ENCODE results near the gene CYTH3. TPM values are rescaled to one million over a fixed set of nuclear protein-coding genes. Genes with fewer than 3 reads are reported as not detected.
"Not testable (repeated sequence)": the region's sequence is repeated elsewhere in the genome, so short reads cannot be mapped to it uniquely, and the experiment has no call there.

CYTH3 gene
- total RNA-seq, 1 donor from 2014 or later, result 20.1 TPM

DNA sequence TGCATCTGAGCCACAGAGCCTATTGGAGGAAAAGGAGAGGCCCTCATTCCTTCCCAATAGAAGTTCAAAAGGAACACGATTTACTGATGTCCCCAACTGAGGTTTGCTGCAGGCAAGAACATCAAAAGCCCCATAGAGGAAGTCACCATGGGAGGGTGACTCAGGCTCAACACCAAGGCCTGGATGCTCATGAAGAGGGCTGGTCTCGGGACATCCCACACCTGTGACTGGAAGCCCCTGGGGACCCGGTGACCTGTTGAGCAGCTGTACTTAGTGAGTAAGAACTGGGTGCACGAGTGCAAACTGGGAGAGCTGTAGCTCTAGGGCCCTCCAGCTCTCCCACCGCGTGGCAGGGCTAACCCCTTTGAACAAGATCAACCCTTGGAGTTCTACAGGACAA is 38.0 kb downstream of the CYTH3 start:
- peaks cover 1% of the 10 kb centered on the region for H3K9me3 Mint-ChIP-seq (ENCODE audit: unreplicated experiment)
- no peak overlapping the region for H3K27ac Mint-ChIP-seq (ENCODE audit: unreplicated experiment)
- peaks cover 10% of the 10 kb centered on the region for H3K4me1 Mint-ChIP-seq (ENCODE audit: low read depth, unreplicated experiment)
- DNase-seq, result no peak
- peaks cover 2% of the 10 kb centered on the region for H3K27me3 Mint-ChIP-seq (ENCODE audit: unreplicated experiment)
- peaks cover 6% of the 10 kb centered on the region for H3K36me3 Mint-ChIP-seq (ENCODE audit: unreplicated experiment)
- no peak overlapping the region for H3K4me3 Mint-ChIP-seq (ENCODE audit: unreplicated experiment)
- TF ChIP-seq CTCF (IDR thresholded peaks at IDR 0.05; ENCODE audit: partially characterized antibody, unreplicated experiment), result no peak

DNA sequence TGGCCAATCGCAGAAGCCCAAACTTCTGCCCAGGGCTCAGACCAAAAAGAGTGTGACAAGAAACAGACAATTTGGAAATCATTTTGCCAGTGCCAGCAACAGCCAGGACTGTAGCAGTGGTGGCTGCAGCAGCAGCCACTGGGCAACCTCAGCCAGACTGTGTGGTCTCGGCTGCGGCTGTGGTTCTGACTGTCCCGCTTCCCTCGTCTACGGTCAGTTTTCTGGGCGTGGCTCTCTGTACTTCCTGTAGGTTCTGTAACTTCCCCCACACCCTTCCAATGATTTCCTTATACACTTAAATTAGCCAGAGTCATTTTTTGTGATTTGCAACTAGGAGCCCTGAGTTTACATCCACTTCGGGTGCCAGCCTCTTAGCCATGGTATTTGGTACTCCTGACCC is 39.9 kb downstream of the CYTH3 start:
- Mint-ChIP-seq H3K27me3 (ENCODE audit: unreplicated experiment) (peaks cover 2% of the 10 kb centered on the region), H3K36me3 (ENCODE audit: unreplicated experiment) (peaks cover 6% of the 10 kb centered on the region), H3K27ac (ENCODE audit: unreplicated experiment) (no peak overlapping the region), H3K9me3 (ENCODE audit: unreplicated experiment) (peaks cover 1% of the 10 kb centered on the region), H3K4me1 (ENCODE audit: low read depth, unreplicated experiment) (peaks cover 26% of the 10 kb centered on the region), H3K4me3 (ENCODE audit: unreplicated experiment) (no peak overlapping the region)
- no peak for DNase-seq
- TF ChIP-seq CTCF (IDR thresholded peaks at IDR 0.05; ENCODE audit: partially characterized antibody, unreplicated experiment), result no peak

- Mint-ChIP-seq H3K27ac (ENCODE audit: unreplicated experiment) (no peak overlapping the region), H3K4me3 (ENCODE audit: unreplicated experiment) (no peak overlapping the region), H3K9me3 (ENCODE audit: unreplicated experiment) (peaks cover 1% of the 10 kb centered on the region), H3K4me1 (ENCODE audit: low read depth, unreplicated experiment) (peaks cover 26% of the 10 kb centered on the region), H3K27me3 (ENCODE audit: unreplicated experiment) (peaks cover 2% of the 10 kb centered on the region), H3K36me3 (ENCODE audit: unreplicated experiment) (peaks cover 6% of the 10 kb centered on the region)
- DNase-seq, result no peak
- no peak for TF ChIP-seq CTCF (IDR thresholded peaks at IDR 0.05; ENCODE audit: partially characterized antibody, unreplicated experiment)
These were observed 40.3 kb downstream of the CYTH3 start for GRCh38 chr7:6232116-6232515.

DNA sequence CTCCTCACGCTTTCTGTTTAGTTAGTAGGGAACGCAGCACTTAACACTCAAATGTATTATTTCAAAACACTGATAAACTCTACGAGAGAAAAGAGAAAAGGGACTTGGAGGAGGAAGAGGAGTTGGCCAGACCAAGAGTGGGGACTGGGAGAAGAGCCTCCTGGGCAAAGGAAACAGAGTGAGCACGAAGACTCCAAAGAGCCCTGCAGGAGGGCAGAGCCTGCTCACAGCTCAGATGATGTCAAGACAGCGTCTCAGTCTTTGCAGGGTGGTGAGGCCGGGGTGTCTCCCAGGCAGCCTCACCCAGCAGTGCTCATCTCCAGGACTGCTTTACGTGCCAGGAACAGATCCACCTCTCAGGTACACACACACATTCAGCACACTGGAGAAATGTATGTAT is 41.2 kb downstream of the CYTH3 start:
- peaks cover 1% of the 10 kb centered on the region for H3K9me3 Mint-ChIP-seq (ENCODE audit: unreplicated experiment)

DNA sequence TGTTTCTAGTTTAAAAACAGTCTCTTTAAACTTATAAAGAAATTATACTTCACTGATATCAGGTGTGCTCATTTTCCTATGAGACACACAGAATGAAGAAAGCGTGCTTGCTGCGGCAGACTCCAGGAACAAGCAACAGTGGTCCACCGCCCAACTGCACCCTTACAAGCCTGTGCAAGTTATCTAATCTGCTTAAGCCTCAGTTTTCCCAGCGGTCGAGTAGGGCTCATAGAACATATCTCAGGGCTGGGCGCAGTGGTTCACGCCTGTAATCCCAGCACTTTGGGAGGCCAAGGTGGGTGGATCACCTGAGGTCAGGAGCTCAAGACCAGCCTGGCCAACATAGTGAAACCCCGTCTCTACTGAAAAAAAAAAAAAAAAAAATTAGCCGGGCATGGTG is 43.1 kb downstream of the CYTH3 start:
- Mint-ChIP-seq H3K27ac (ENCODE audit: unreplicated experiment) (peak overlapping the region; percentile 52), H3K4me1 (ENCODE audit: low read depth, unreplicated experiment) (peaks cover 28% of the 10 kb centered on the region)
- not testable (repeated sequence) for H3K36me3 Mint-ChIP-seq (ENCODE audit: unreplicated experiment); H3K4me3 Mint-ChIP-seq (ENCODE audit: unreplicated experiment); H3K27me3 Mint-ChIP-seq (ENCODE audit: unreplicated experiment); DNase-seq; H3K9me3 Mint-ChIP-seq (ENCODE audit: unreplicated experiment)

More for the DNA sequence above, 41.2 kb downstream of the CYTH3 start:
- peaks cover 2% of the 10 kb centered on the region for H3K27me3 Mint-ChIP-seq (ENCODE audit: unreplicated experiment)
- peaks cover 6% of the 10 kb centered on the region for H3K36me3 Mint-ChIP-seq (ENCODE audit: unreplicated experiment)
- TF ChIP-seq CTCF (IDR thresholded peaks at IDR 0.05; ENCODE audit: partially characterized antibody, unreplicated experiment), result no peak
- no peak for DNase-seq
- H3K27ac Mint-ChIP-seq (ENCODE audit: unreplicated experiment), result peak overlapping the region; percentile 65
- H3K4me3 Mint-ChIP-seq (ENCODE audit: unreplicated experiment), result no peak overlapping the region
- peaks cover 28% of the 10 kb centered on the region for H3K4me1 Mint-ChIP-seq (ENCODE audit: low read depth, unreplicated experiment)

Measured in glutamatergic neuron (in vitro differentiated cells).